Endothelial cell (in vitro differentiated cells): Measurements from ENCODE around the gene ABI3. TPM values are rescaled to one million over a fixed set of nuclear protein-coding genes. Genes with fewer than 3 reads are reported as not detected.

ENCODE experiments used
- DNase-seq: peaks from one replicate; pipeline ENCODE4 v3.0.0; 2021; ENCODE audit warnings: low spot score
- H3K27ac Mint-ChIP-seq: one replicate; pipeline ENCODE4 v1.8.0; 2021; ENCODE audit warnings: mixed read lengths, inconsistent platforms; ENCODE audit not compliant: unreplicated experiment
- H3K27me3 Mint-ChIP-seq: one replicate; pipeline ENCODE4 v1.8.0; 2021; ENCODE audit warnings: mild to moderate bottlenecking, moderate library complexity, mixed read lengths, inconsistent platforms; ENCODE audit not compliant: unreplicated experiment
- H3K36me3 Mint-ChIP-seq: one replicate; pipeline ENCODE4 v1.8.0; 2021; ENCODE audit warnings: mild to moderate bottlenecking, low read depth, mixed read lengths, inconsistent platforms; ENCODE audit not compliant: unreplicated experiment
- H3K4me1 Mint-ChIP-seq: one replicate; pipeline ENCODE4 v1.8.0; 2021; ENCODE audit warnings: mild to moderate bottlenecking, mixed read lengths, inconsistent platforms; ENCODE audit not compliant: unreplicated experiment
- H3K4me3 Mint-ChIP-seq: one replicate; pipeline ENCODE4 v1.8.0; 2021; ENCODE audit warnings: mild to moderate bottlenecking, mixed read lengths, inconsistent platforms; ENCODE audit not compliant: unreplicated experiment
- H3K9me3 Mint-ChIP-seq: one replicate; pipeline ENCODE4 v1.8.0; 2021; ENCODE audit warnings: mixed read lengths, inconsistent platforms; ENCODE audit not compliant: unreplicated experiment
- CTCF ChIP-seq: fragments of 200-600 bp; sonication (generic); IDR thresholded peaks from one replicate; pipeline ENCODE4 v1.5.0; 2021; ENCODE audit warnings: antibody characterized with exemption; ENCODE audit not compliant: unreplicated experiment
- total RNA-seq: library from RNA; stranded (reverse); fragmentation: NEBNext Ultra II Directional; extraction: Animal tissue kit (Norgen Biotek cat#: 25700); gene quantifications from one replicate; pipeline ENCODE4 v1.2.1, GENCODE V29; 2021; ENCODE audit not compliant: unreplicated experiment

Gene ABI3
- total RNA-seq, 1 donor from 2014 or later, result 15.7 TPM

- H3K9me3 Mint-ChIP-seq, result no peaks in the 10 kb centered on the region
- H3K4me1 Mint-ChIP-seq, result peaks cover 18% of the 10 kb centered on the region
- H3K27me3 Mint-ChIP-seq, result peaks cover 9% of the 10 kb centered on the region
- H3K4me3 Mint-ChIP-seq, result no peak overlapping the region
- no peak overlapping the region for H3K27ac Mint-ChIP-seq
- peaks cover 10% of the 10 kb centered on the region for H3K36me3 Mint-ChIP-seq
- no peak for TF ChIP-seq CTCF
- no peak for DNase-seq
Observed at GRCh38 chr17:49197346-49197998, 13.0 kb upstream of the ABI3 start.

- Mint-ChIP-seq H3K4me1 (peaks cover 15% of the 10 kb centered on the region), H3K27me3 (peaks cover 4% of the 10 kb centered on the region), H3K4me3 (no peak overlapping the region), H3K9me3 (no peaks in the 10 kb centered on the region), H3K27ac (no peak overlapping the region), H3K36me3 (peaks cover 7% of the 10 kb centered on the region)
- DNase-seq, result no peak
- TF ChIP-seq CTCF, result no peak
Observed at GRCh38 chr17:49198211-49198610, 12.3 kb upstream of the ABI3 start.

GRCh38 chr17:49200423-49201083 is 10.0 kb upstream of the ABI3 start:
- Mint-ChIP-seq H3K27ac (no peak overlapping the region), H3K9me3 (no peaks in the 10 kb centered on the region), H3K36me3 (peaks cover 7% of the 10 kb centered on the region), H3K4me3 (no peak overlapping the region), H3K4me1 (peaks cover 6% of the 10 kb centered on the region), H3K27me3 (peaks cover 1% of the 10 kb centered on the region)
- no peak for DNase-seq
- TF ChIP-seq CTCF, result no peak

DNA sequence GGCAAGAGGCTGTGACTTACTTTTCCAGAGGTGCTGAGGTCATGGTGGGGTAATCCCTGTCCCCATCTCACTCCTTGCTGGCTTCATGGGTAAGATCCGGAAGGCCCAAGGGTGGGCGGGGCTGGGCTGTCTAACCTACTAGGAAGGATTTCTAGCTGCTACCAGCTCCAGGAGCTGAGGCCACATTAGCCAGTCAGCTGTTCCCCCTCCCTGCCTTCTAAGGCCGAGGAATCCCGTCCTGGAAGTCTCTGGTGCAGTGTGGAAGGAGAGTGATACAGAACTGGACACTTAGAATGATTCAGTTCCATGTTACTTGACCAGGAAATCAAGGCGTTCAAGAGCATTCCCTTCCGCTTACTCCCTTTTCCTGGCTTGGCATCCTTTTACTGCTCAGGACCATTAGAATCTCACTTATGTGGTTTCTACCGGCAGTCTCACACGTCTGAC is 9.0 kb upstream of the ABI3 start:
- Mint-ChIP-seq H3K4me3 (peak overlapping the region; percentile 2), H3K9me3 (no peaks in the 10 kb centered on the region)

More for the DNA sequence above, 9.0 kb upstream of the ABI3 start:
- H3K36me3 Mint-ChIP-seq, result peaks cover 10% of the 10 kb centered on the region
- peaks cover 6% of the 10 kb centered on the region for H3K4me1 Mint-ChIP-seq
- peaks cover 1% of the 10 kb centered on the region for H3K27me3 Mint-ChIP-seq
- H3K27ac Mint-ChIP-seq, result no peak overlapping the region
- no peak for TF ChIP-seq CTCF
- no peak for DNase-seq
